B cell (primary cell): ENCODE results near the gene KCNMB2. TPM values are rescaled to one million over a fixed set of nuclear protein-coding genes. Genes with fewer than 3 reads are reported as not detected.

Experiments used
- ATAC-seq: fragments of 200-7000 bp; cut with Tn5 transposase; one replicate; pipeline ENCODE4 v1.10.0; 2021; ENCODE audit warnings: low read depth, mild to moderate bottlenecking, moderate number of reproducible peaks, moderate library complexity
- CTCF ChIA-PET: fragments of 350-600 bp; sonication (Branson Sonifier 250); formaldehyde crosslinking; loops from one replicate; lab custom pipeline; 2021; ENCODE audit warnings: antibody characterized with exemption, inconsistent platforms; lab: Charles Lee
- POLR2A ChIA-PET: fragments of 350-600 bp; sonication (Branson Sonifier 250); formaldehyde crosslinking; loops from one replicate; lab custom pipeline; 2021; ENCODE audit warnings: antibody characterized with exemption; lab: Charles Lee
- DNase-seq: peaks from one replicate; pipeline ENCODE4 v3.0.0; 2013
- H2AFZ ChIP-seq: 2 replicates; pipeline ENCODE4 v1.6.1; 2012; ENCODE audit warnings: mild to moderate bottlenecking, low read depth, low read length; ENCODE audit not compliant: insufficient read depth, poor library complexity, severe bottlenecking
- H3K27ac ChIP-seq, 2 donors: 1 replicate in 1 of 2; 2 replicates in 1 of 2; pipeline ENCODE4 v1.5.1; 2012 to 2013; ENCODE audit warnings: low read length in 2 of 2, mild to moderate bottlenecking in 2 of 2, moderate library complexity in 1 of 2
- H3K27me3 ChIP-seq, 4 experiments: fragments of 200-600 bp in 1 of 4; sonication (generic) in 1 of 4; replicated peaks in 1 of 4; 1 replicate in 2 of 4; 2 replicates in 2 of 4; pipeline versions ENCODE4 v1.6.1 to v1.7.0; 2013 to 2016; ENCODE audit warnings: low read length in 3 of 4, mild to moderate bottlenecking in 2 of 4, mixed read lengths in 1 of 4, moderate library complexity in 1 of 4; ENCODE audit not compliant: insufficient read depth in 4 of 4, control insufficient read depth in 3 of 4; ENCODE audit errors: control extremely low read depth in 1 of 4
- H3K36me3 ChIP-seq, 2 experiments: replicated peaks in 1 of 2; 1 replicate in 1 of 2; 2 replicates in 1 of 2; pipeline versions ENCODE4 v1.6.1 to v1.7.1; 2013; ENCODE audit warnings: low read length in 1 of 2; ENCODE audit not compliant: insufficient read depth in 2 of 2, control insufficient read depth in 1 of 2; ENCODE audit errors: control extremely low read depth in 1 of 2, extremely low read depth in 1 of 2
- H3K4me1 ChIP-seq, 2 donors: fragments of 200-600 bp in 1 of 2; sonication (generic) in 1 of 2; 1 replicate in 1 of 2; 2 replicates in 1 of 2; pipeline versions ENCODE4 v1.5.1 to v1.6.1; 2013 to 2017; ENCODE audit warnings: low read length in 2 of 2; ENCODE audit not compliant: control insufficient read depth in 2 of 2, insufficient read depth in 2 of 2
- H3K4me2 ChIP-seq: replicated peaks from 2 replicates; pipeline ENCODE3; 2012; ENCODE audit warnings: mild to moderate bottlenecking, low read depth, low read length; ENCODE audit not compliant: poor library complexity, severe bottlenecking
- H3K4me3 ChIP-seq, 5 experiments: fragments of 200-600 bp in 1 of 5; sonication (generic) in 1 of 5; 1 replicate in 3 of 5; 2 replicates in 2 of 5; pipeline versions ENCODE4 v1.5.1 to v1.7.0; 2011 to 2016; ENCODE audit warnings: low read length in 4 of 5, mild to moderate bottlenecking in 4 of 5, low read depth in 2 of 5, control low read depth in 1 of 5, moderate library complexity in 1 of 5; ENCODE audit not compliant: insufficient read depth in 1 of 5; ENCODE audit errors: control extremely low read depth in 1 of 5, extremely low read depth in 1 of 5
- H3K79me2 ChIP-seq: fragments of 200-600 bp; sonication (generic); one replicate; pipeline ENCODE4 v1.6.0; 2016; ENCODE audit warnings: low read length; ENCODE audit not compliant: control insufficient read depth, insufficient read depth
- H3K9ac ChIP-seq: fragments of 200-600 bp; sonication (generic); 2 replicates; pipeline ENCODE4 v1.6.1; 2017; ENCODE audit warnings: mild to moderate bottlenecking, low read length, moderate library complexity
- H3K9me3 ChIP-seq, 3 donors: one replicate each; pipeline versions ENCODE4 v1.6.1 to v1.7.1; 2013; ENCODE audit warnings: low read length in 2 of 3; ENCODE audit not compliant: control insufficient read depth in 2 of 3, insufficient read depth in 1 of 3; ENCODE audit errors: control extremely low read depth in 1 of 3
- H4K20me1 ChIP-seq: 2 replicates; pipeline ENCODE4 v1.6.0; 2012; ENCODE audit warnings: mild to moderate bottlenecking, low read length; ENCODE audit not compliant: insufficient read depth, control insufficient read depth, poor library complexity, severe bottlenecking
- H3K27ac Mint-ChIP-seq: one replicate; pipeline ENCODE4 v1.8.0; 2021; ENCODE audit warnings: mixed read lengths
- H3K27me3 Mint-ChIP-seq: one replicate; pipeline ENCODE4 v1.8.0; 2021; ENCODE audit warnings: mixed read lengths
- H3K4me1 Mint-ChIP-seq: one replicate; pipeline ENCODE4 v1.8.0; 2021; ENCODE audit warnings: mixed read lengths
- H3K4me3 Mint-ChIP-seq: one replicate; pipeline ENCODE4 v1.8.0; 2021; ENCODE audit warnings: mixed read lengths
- H3K9me3 Mint-ChIP-seq: one replicate; pipeline ENCODE4 v1.8.0; 2022; ENCODE audit warnings: mixed read lengths; ENCODE audit not compliant: insufficient read depth
- CTCF ChIP-seq: fragments of 200-600 bp; IDR thresholded peaks from one replicate; pipeline ENCODE4 v1.8.0; 2022; ENCODE audit warnings: antibody characterized with exemption, mild to moderate bottlenecking
- EZH2 ChIP-seq: IDR thresholded peaks from 2 replicates; pipeline ENCODE4 v1.6.1; 2012; ENCODE audit warnings: borderline replicate concordance, low read depth, mild to moderate bottlenecking, moderate library complexity, low read length; ENCODE audit not compliant: insufficient read depth, poor library complexity, severe bottlenecking
- WGBS: methylation state at CpG from one replicate; pipeline ENCODE4 v1.1.5; 2013; ENCODE audit warnings: missing lambda C conversion rate; ENCODE audit not compliant: insufficient coverage; 5-methylcytosine and 5-hydroxymethylcytosine counted together
- intact Hi-C: fragments of 100-400 bp; cut with micrococcal nuclease; formaldehyde crosslinking; loops from one replicate; pipeline ENCODE4 v1.10.0; 2022
- polyA plus RNA-seq: library from polyadenylated mRNA; depleted of rRNA; stranded (reverse); fragments of >200 nt; gene quantifications from 2 replicates; pipeline ENCODE4 v1.2.3, GENCODE V29; 2012
- total RNA-seq, 2 donors: library from RNA; stranded (reverse); fragments of 120-200 nt in 1 of 2; gene quantifications; 1 replicate in 1 of 2; 2 replicates in 1 of 2; pipeline versions ENCODE4 v1.2.3 to v1.2.4, GENCODE V29; 2013 to 2022

Gene KCNMB2
- total and polyA plus RNA-seq, 2 donors (not counting 1 experiment from before 2014, with no cell fraction given) = not detected

DNA sequence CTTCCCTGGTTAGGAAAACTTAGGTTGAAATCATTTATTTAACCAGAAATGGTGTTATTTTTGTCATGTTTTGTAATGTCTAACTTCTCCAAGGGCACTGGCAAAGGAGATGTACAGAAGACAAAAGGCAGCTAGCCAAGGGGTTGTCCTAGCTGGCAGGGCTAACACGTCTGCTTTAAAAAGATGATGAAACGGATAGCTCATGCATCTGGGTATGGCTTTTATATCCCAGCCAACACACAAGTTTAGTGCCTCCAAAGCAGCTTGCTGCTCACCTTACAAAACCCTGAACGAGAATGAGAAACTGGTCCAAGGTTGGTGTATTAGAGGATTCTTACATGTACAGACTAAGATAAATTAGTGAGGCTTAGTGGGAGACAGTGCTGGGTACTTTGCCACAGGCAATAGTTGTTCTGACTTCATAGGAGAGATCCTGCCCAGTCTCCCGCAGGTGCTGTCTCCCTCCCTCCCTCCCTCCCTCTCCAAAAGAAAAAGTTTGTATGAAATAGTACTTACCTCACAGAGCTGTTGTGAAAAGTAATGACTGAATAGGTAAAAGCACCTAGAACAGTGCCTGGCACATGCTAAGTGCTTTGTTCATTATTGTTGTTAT lies 47.8 kb downstream of the KCNMB2 start:
- H3K4me1 ChIP-seq = no peaks in the 10 kb centered on the region
- H3K27me3 ChIP-seq = no peaks in the 10 kb centered on the region
- ATAC-seq (no peak), DNase-seq (no peak)
- no peak overlapping the region for H3K4me2 ChIP-seq
- WGBS = 93% methylated on average over 2 of the region's 4 CpGs
- Mint-ChIP-seq H3K27ac (no peak overlapping the region), H3K27me3 (no peaks in the 10 kb centered on the region), H3K4me1 (no peaks in the 10 kb centered on the region), H3K4me3 (no peak overlapping the region), H3K9me3 (peaks cover 7% of the 10 kb centered on the region)
- CTCF ChIA-PET = no interaction called here
- no peaks in the 10 kb centered on the region for H3K9me3 ChIP-seq
- H3K27ac ChIP-seq = no peak overlapping the region
- intact Hi-C loops = no loop called here
- no peaks in the 10 kb centered on the region for H3K36me3 ChIP-seq
- H3K9ac ChIP-seq = no peak overlapping the region
- POLR2A ChIA-PET = no interaction called here
- H4K20me1 ChIP-seq = no peaks in the 10 kb centered on the region
- H3K79me2 ChIP-seq = no peaks in the 10 kb centered on the region
- TF ChIP-seq CTCF = no peak
- no peak for TF ChIP-seq EZH2
- H2AFZ ChIP-seq = no peak overlapping the region
- H3K4me3 ChIP-seq = no peak overlapping the region

- Histone ChIP-seq H3K27me3 (no peaks in the 10 kb centered on the region), H3K27ac (no peak overlapping the region), H3K9ac (no peak overlapping the region), H3K4me1 (no peaks in the 10 kb centered on the region), H3K9me3 (no peaks in the 10 kb centered on the region), H3K36me3 (no peaks in the 10 kb centered on the region), H3K4me2 (no peak overlapping the region), H2AFZ (no peak overlapping the region), H3K79me2 (no peaks in the 10 kb centered on the region), H3K4me3 (no peak overlapping the region), H4K20me1 (no peaks in the 10 kb centered on the region)
- H3K27me3 Mint-ChIP-seq = no peaks in the 10 kb centered on the region
- intact Hi-C loops = no loop called here
- ChIA-PET CTCF (no interaction called here), POLR2A (no interaction called here)
- H3K4me1 Mint-ChIP-seq = no peaks in the 10 kb centered on the region
- no peak overlapping the region for H3K27ac Mint-ChIP-seq
- peaks cover 2% of the 10 kb centered on the region for H3K9me3 Mint-ChIP-seq
- WGBS = 95% methylated on average over 3 of the region's 5 CpGs
- no peak for TF ChIP-seq CTCF
- TF ChIP-seq EZH2 = no peak
- ATAC-seq = no peak
- no peak for DNase-seq
- no peak overlapping the region for H3K4me3 Mint-ChIP-seq
Observed at GRCh38 chr3:178584722-178585380, 48.6 kb downstream of the KCNMB2 start.
